Measurements from ENCODE around the gene NFIB. TPM values are rescaled to one million over a fixed set of nuclear protein-coding genes. Genes with fewer than 3 reads are reported as not detected.

Gene NFIB
- total and polyA plus RNA-seq, 2 of the 4 experiments (the other 2 are of a cell fraction), result 1.4 to 2.0 TPM

GRCh38 chr9:14298601-14299022 is 15.3 kb downstream of the NFIB start:
- dilution Hi-C loops (cut with HindIII; ENCODE audit: low sequenced_read_pairs, unreplicated experiment), result no loop called here
- POLR2A ChIA-PET (ENCODE audit: unreplicated experiment), result no interaction called here
- no peak overlapping the region for H3K9ac ChIP-seq (ENCODE audit: low read depth, low read length)

More at GRCh38 chr9:14298601-14299022, 15.3 kb downstream of the NFIB start:
- TF ChIP-seq FOS (IDR thresholded peaks at IDR 0.05; ENCODE audit: low read depth, low read length), result no peak
- peak; percentile 10; the same call in 1 of the 2 replicates for TF ChIP-seq CEBPB (IDR thresholded peaks at IDR 0.05; ENCODE audit: low read depth, low read length)
- Histone ChIP-seq H4K91ac (ENCODE audit: insufficient read depth, low read depth, low read length) (no peak overlapping the region), H3K4me1 (ENCODE audit: control insufficient read depth, insufficient read depth, low read length) (no peaks in the 10 kb centered on the region), H3K4ac (ENCODE audit: low read depth, low read length) (no peak overlapping the region), H3K27ac (ENCODE audit: insufficient read depth, low read length) (no peak overlapping the region), H4K5ac (ENCODE audit: low read depth, low read length) (no peak overlapping the region), H3K9me3 (ENCODE audit: control insufficient read depth, insufficient read depth, low read length) (no peaks in the 10 kb centered on the region), H3K56ac (ENCODE audit: extremely low read depth, insufficient read depth, low read length) (no peak overlapping the region), H3K9me1 (ENCODE audit: insufficient read depth, low read length) (no peaks in the 10 kb centered on the region), H2BK5ac (ENCODE audit: low read depth, low read length, poor library complexity, severe bottlenecking) (no peak overlapping the region), H3K4me3 (ENCODE audit: insufficient read depth, low read depth, low read length) (no peak overlapping the region), H2BK20ac (ENCODE audit: low read depth, low read length) (no peak overlapping the region), H2AK9ac (replicated peaks; ENCODE audit: low read depth, low read length, poor library complexity) (no peak overlapping the region), H3K4me2 (ENCODE audit: low read depth, low read length) (no peak overlapping the region), H2AFZ (replicated peaks; ENCODE audit: low read length, poor library complexity) (no peak overlapping the region), H3K14ac (replicated peaks; ENCODE audit: low read depth, low read length) (no peak overlapping the region), H2BK120ac (ENCODE audit: low read depth, low read length) (no peak overlapping the region), H4K8ac (ENCODE audit: low read depth in 2 of 2, low read length in 2 of 2) (no peak overlapping the region), H2AK5ac (ENCODE audit: low read depth, low read length) (no peak overlapping the region), H3K27me3 (ENCODE audit: control insufficient read depth, insufficient read depth, low read length) (peaks cover 22% of the 10 kb centered on the region), H4K20me1 (ENCODE audit: insufficient read depth, low read length) (no peaks in the 10 kb centered on the region), H3K23ac (ENCODE audit: low read depth, low read length) (no peak overlapping the region), H3K18ac (ENCODE audit: low read depth, low read length) (no peak overlapping the region), H3K36me3 (ENCODE audit: control insufficient read depth, insufficient read depth, low read length) (no peaks in the 10 kb centered on the region), H3K79me1 (ENCODE audit: low read depth in 1 of 2, low read length in 2 of 2) (no peaks in the 10 kb centered on the region), H2BK15ac (ENCODE audit: low read depth, low read length) (no peak overlapping the region)
- intact Hi-C loops (cut with micrococcal nuclease) (no loop called here), in situ Hi-C loops (cut with MboI; ENCODE audit: low sequenced_read_pairs) (no loop called here)
- WGBS, 2 experiments (ENCODE audit: extremely low coverage in 2 of 2, insufficient read length in 1 of 2), result 50% methylated on average over 2 of the region's 7 CpGs; no CpG with 5 or more reads in 1 of the 2 experiments
- no TSS peak for BruUV-seq (replicated peaks)
- no peak for DNase-seq
- ATAC-seq (ENCODE audit: low read depth), result no peak
- CTCF ChIA-PET, result no interaction called here
